GM23248 (cell line): ENCODE measurements around the gene KCNK6. TPM values are rescaled to one million over a fixed set of nuclear protein-coding genes. Genes with fewer than 3 reads are reported as not detected.

Experiments used
- DNase-seq: peaks from one replicate; pipeline ENCODE4 v3.0.0-alpha.2; 2015
- H2AFZ ChIP-seq: fragments of 200-600 bp; sonication (generic); 2 replicates; pipeline ENCODE4 v1.6.1; 2016; ENCODE audit warnings: antibody characterized with exemption
- H3F3A ChIP-seq: fragments of 200-600 bp; sonication (generic); 2 replicates; pipeline ENCODE4 v1.6.1; 2016; ENCODE audit warnings: mild to moderate bottlenecking, antibody characterized with exemption, mixed run types; ENCODE audit not compliant: insufficient read depth
- H3K27ac ChIP-seq: fragments of 200-600 bp; sonication (generic); 2 replicates; pipeline ENCODE4 v1.5.1; 2016; ENCODE audit warnings: mild to moderate bottlenecking
- H3K27me3 ChIP-seq: fragments of 200-600 bp; sonication (generic); replicated peaks from 2 replicates; pipeline ENCODE4 v1.6.1; 2016; ENCODE audit warnings: mild to moderate bottlenecking; ENCODE audit not compliant: insufficient read depth
- H3K36me3 ChIP-seq: fragments of 200-600 bp; sonication (generic); 2 replicates; pipeline ENCODE4 v1.6.1; 2016; ENCODE audit warnings: low read depth, mild to moderate bottlenecking
- H3K4me1 ChIP-seq: fragments of 200-600 bp; sonication (generic); 2 replicates; pipeline ENCODE4 v1.6.1; 2016; ENCODE audit warnings: mild to moderate bottlenecking; ENCODE audit not compliant: insufficient read depth
- H3K4me2 ChIP-seq: fragments of 200-600 bp; sonication (generic); one replicate; pipeline ENCODE4 v1.6.1; 2016; ENCODE audit warnings: mild to moderate bottlenecking; ENCODE audit not compliant: unreplicated experiment
- H3K4me3 ChIP-seq: fragments of 200-600 bp; sonication (generic); 2 replicates; pipeline ENCODE4 v1.5.1; 2016; ENCODE audit warnings: mild to moderate bottlenecking
- H3K79me2 ChIP-seq: fragments of 200-600 bp; sonication (generic); 2 replicates; pipeline ENCODE4 v1.6.1; 2016; ENCODE audit warnings: mild to moderate bottlenecking; ENCODE audit not compliant: insufficient read depth
- H3K9ac ChIP-seq: fragments of 200-600 bp; sonication (generic); 2 replicates; pipeline ENCODE4 v1.6.1; 2016; ENCODE audit warnings: mild to moderate bottlenecking
- H3K9me2 ChIP-seq: fragments of 200-600 bp; sonication (generic); 2 replicates; pipeline ENCODE4 v1.6.1; 2016; ENCODE audit warnings: mixed run types, mild to moderate bottlenecking, moderate library complexity; ENCODE audit not compliant: insufficient read depth
- H3K9me3 ChIP-seq: fragments of 200-600 bp; sonication (generic); one replicate; pipeline ENCODE4 v1.6.1; 2017; ENCODE audit warnings: low read depth
- H4K20me1 ChIP-seq: fragments of 200-600 bp; sonication (generic); 2 replicates; pipeline ENCODE4 v1.6.0; 2016; ENCODE audit not compliant: insufficient read depth
- EZH2 ChIP-seq: fragments of 200-600 bp; sonication (generic); IDR thresholded peaks from 2 replicates; pipeline ENCODE4 v1.6.1; 2018; ENCODE audit warnings: antibody characterized with exemption, mild to moderate bottlenecking; ENCODE audit not compliant: insufficient read depth, poor library complexity, severe bottlenecking
- EZH2phosphoT487 ChIP-seq: fragments of 200-600 bp; sonication (generic); IDR thresholded peaks from 2 replicates; pipeline ENCODE4 v1.6.1; 2018; ENCODE audit warnings: antibody characterized with exemption, moderate library complexity, mild to moderate bottlenecking, low read depth; ENCODE audit not compliant: insufficient read depth
- WGBS, 2 experiments: methylation state at CpG; one replicate each; pipeline ENCODE4 v1.1.6; 2015 to 2017; ENCODE audit warnings: low lambda C conversion rate in 2 of 2, low coverage in 1 of 2; ENCODE audit errors: missing lambda C conversion rate in 2 of 2; 5-methylcytosine and 5-hydroxymethylcytosine counted together
- in situ Hi-C: fragments of 300-500 bp; cut with MboI; formaldehyde crosslinking; loops from 2 replicates; pipeline ENCODE4 v1.15.0; 2020
- polyA plus RNA-seq: library from polyadenylated mRNA; unstranded; fragments of >200 nt; fragmentation: Nextera tagmentation; extraction: Ambion mirVana; gene quantifications from 2 replicates; pipeline ENCODE4 v1.2.1, GENCODE V29; 2016
- total RNA-seq: library from RNA; depleted of rRNA; stranded (reverse); fragments of >200 nt; shearing (Covaris generic); gene quantifications from 2 replicates; pipeline ENCODE4 v1.2.3, GENCODE V29; 2014

KCNK6 gene
- total and polyA plus RNA-seq, 2 experiments from 2014 or later = 12.1 to 15.5 TPM

DNA sequence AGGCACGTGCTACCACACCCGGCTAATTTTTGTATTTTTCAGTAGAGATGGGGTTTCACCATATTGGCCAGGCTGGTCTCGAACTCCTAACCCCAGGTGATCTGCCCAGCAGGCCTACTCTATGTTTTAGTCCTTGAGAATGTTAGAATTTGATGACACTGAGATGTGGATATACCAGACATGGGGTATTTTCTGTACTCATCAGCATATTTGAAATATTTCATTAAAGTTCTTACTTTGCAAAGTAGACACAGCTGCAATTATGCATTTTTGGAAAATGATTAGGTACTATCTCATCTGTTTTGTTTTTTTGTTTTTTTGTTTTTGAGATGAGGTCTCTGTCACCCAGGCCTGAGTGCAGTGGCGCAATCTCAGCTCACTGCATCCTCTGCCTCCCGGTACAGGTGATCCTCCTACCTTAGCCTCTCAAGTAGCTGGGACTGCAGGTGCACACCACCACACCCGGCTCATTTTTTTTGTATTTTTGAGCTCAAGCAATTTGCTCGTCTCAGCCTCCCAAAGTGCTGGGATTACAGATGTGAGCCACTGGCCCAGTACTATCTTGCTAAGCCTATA, 42.6 kb upstream of the KCNK6 start:
- peak overlapping the region; percentile 60 for H3K4me2 ChIP-seq
- WGBS, 2 experiments = 91 to 94% methylated on average over 7 of the region's 7 CpGs

GRCh38 chr19:38277549-38277948, 42.1 kb upstream of the KCNK6 start:
- in situ Hi-C loops = no loop called here
- Histone ChIP-seq H3K79me2 (no peaks in the 10 kb centered on the region), H3K9me2 (no peaks in the 10 kb centered on the region), H3K27ac (peak overlapping the region; percentile 66), H3K9ac (peak overlapping the region; percentile 28; the same call in 1 of the 2 replicates), H3K9me3 (no peaks in the 10 kb centered on the region), H3K4me2 (peak overlapping the region; percentile 60), H4K20me1 (no peaks in the 10 kb centered on the region), H3F3A (peaks cover 31% of the 10 kb centered on the region), H3K27me3 (no peaks in the 10 kb centered on the region), H2AFZ (peak overlapping the region; percentile 7; the same call in 1 of the 2 replicates), H3K36me3 (no peaks in the 10 kb centered on the region), H3K4me1 (peaks cover 33% of the 10 kb centered on the region), H3K4me3 (peak overlapping the region; percentile 30; the same call in 1 of the 2 replicates)
- DNase-seq = peak; percentile 70
- TF ChIP-seq EZH2 (no peak), EZH2phosphoT487 (no peak)
- 50 to 65% methylated on average over 5 of the region's 5 CpGs for WGBS, 2 experiments

More for the DNA sequence above, 42.6 kb upstream of the KCNK6 start:
- in situ Hi-C loops = no loop called here
- no peaks in the 10 kb centered on the region for H3K9me2 ChIP-seq
- H3K79me2 ChIP-seq = no peaks in the 10 kb centered on the region
- no peaks in the 10 kb centered on the region for H3K27me3 ChIP-seq
- peak overlapping the region; percentile 28; the same call in 1 of the 2 replicates for H3K9ac ChIP-seq
- H3K4me1 ChIP-seq = peaks cover 33% of the 10 kb centered on the region
- H3K9me3 ChIP-seq = no peaks in the 10 kb centered on the region
- no peak for TF ChIP-seq EZH2
- no peak for TF ChIP-seq EZH2phosphoT487
- peaks cover 31% of the 10 kb centered on the region for H3F3A ChIP-seq
- no peaks in the 10 kb centered on the region for H3K36me3 ChIP-seq
- H3K4me3 ChIP-seq = peak overlapping the region; percentile 30; the same call in 1 of the 2 replicates
- H3K27ac ChIP-seq = peak overlapping the region; percentile 66
- peak overlapping the region; percentile 7; the same call in 1 of the 2 replicates for H2AFZ ChIP-seq
- no peak for DNase-seq
- H4K20me1 ChIP-seq = no peaks in the 10 kb centered on the region

DNA sequence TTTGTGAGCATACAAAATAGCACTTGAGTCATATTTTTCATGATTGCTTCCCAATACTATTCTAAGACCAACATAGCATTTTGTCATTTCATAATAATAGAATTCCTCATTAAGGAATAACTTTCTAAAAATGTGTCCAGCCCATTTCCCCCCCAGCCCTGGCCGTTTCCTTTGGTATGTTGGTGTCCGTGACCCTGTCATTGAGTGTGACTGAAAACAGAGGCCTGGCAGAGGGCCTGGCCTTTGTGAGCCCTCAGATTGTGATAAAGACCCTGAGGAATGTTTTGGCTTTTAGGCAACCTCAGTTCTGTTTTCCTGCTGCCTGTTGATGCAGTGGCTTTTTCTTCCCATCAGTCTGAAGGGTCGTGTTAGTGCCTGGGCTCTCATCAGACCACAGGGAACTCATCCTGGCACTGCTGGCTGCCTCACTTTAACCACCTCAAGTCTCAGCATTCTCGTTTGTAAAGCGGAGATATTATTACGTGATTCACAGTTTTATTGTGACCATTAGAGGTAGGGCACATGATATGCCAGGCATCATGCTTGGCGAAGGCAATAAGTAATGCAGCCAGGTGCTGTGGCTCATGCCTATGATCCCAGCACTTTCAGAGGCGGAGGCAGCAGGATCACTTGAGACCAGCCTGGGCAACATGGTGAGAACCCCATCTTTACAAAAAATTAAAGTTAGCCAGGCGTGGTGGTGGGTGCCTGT, 41.5 kb upstream of the KCNK6 start:
- DNase-seq = peak; percentile 69
- in situ Hi-C loops = no loop called here

DNA sequence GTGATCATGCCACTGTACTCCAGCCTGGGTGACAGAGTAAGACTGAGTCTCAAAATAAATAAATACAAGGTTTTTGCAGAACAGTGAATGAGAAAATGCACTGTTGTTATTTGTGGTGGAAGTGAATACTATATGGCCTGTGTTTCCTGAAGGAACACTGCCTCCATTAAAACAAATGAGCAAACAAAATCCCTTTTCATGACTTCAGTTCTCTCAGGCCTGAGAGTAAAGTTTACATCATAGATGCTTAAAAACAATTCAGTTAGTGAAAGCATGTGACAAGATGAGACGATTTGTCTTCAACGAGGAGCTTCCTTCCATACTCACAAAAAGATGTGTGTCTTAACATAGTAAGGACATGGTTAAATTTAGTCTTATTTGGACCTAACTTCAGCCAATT, 40.9 kb upstream of the KCNK6 start:
- Histone ChIP-seq H4K20me1 (no peaks in the 10 kb centered on the region), H3K4me3 (no peak overlapping the region), H3K4me1 (peaks cover 33% of the 10 kb centered on the region), H3K27me3 (no peaks in the 10 kb centered on the region), H3K9me3 (no peaks in the 10 kb centered on the region), H3K79me2 (no peaks in the 10 kb centered on the region), H3K4me2 (peak overlapping the region; percentile 60), H3F3A (peaks cover 31% of the 10 kb centered on the region), H3K9ac (0 out of 2 replicates have a peak overlapping the region, but pooled peaks have one; percentile 28), H3K27ac (peak overlapping the region; percentile 66), H3K9me2 (no peaks in the 10 kb centered on the region), H2AFZ (no peak overlapping the region), H3K36me3 (no peaks in the 10 kb centered on the region)
- in situ Hi-C loops = no loop called here
- TF ChIP-seq EZH2phosphoT487 (no peak), EZH2 (no peak)
- WGBS, 2 experiments = 68 to 81% methylated on average over 2 of the region's 2 CpGs
- no peak for DNase-seq

More for the DNA sequence above, 41.5 kb upstream of the KCNK6 start:
- Histone ChIP-seq H3K4me3 (peak overlapping the region; percentile 30; the same call in 1 of the 2 replicates), H3K4me2 (peak overlapping the region; percentile 60), H3K79me2 (no peaks in the 10 kb centered on the region), H3K36me3 (no peaks in the 10 kb centered on the region), H3K27me3 (no peaks in the 10 kb centered on the region), H3K9ac (peak overlapping the region; percentile 28), H3K9me2 (no peaks in the 10 kb centered on the region), H3K27ac (peak overlapping the region; percentile 66), H3K4me1 (peaks cover 33% of the 10 kb centered on the region), H3F3A (peaks cover 31% of the 10 kb centered on the region), H3K9me3 (no peaks in the 10 kb centered on the region), H2AFZ (peak overlapping the region; percentile 7; the same call in 1 of the 2 replicates), H4K20me1 (no peaks in the 10 kb centered on the region)
- WGBS, 2 experiments = 47 to 50% methylated on average over 9 of the region's 9 CpGs
- TF ChIP-seq EZH2 (no peak), EZH2phosphoT487 (no peak)
